Parathyroid adenoma (tissue), 2 donors: Measurements from ENCODE around the gene SLC25A31.

Experiments
- H2AFZ ChIP-seq: fragments of 300-600 bp; sonication (generic); one replicate; pipeline ENCODE4 v1.7.0; 2017; ENCODE audit warnings: antibody characterized with exemption, mild to moderate bottlenecking
- H3K27ac ChIP-seq: fragments of 300-600 bp; sonication (generic); one replicate; pipeline ENCODE4 v1.7.0; 2017
- H3K27me3 ChIP-seq: fragments of 300-600 bp; sonication (generic); one replicate; pipeline ENCODE4 v1.7.0; 2017; ENCODE audit warnings: low read length; ENCODE audit not compliant: control insufficient read depth, insufficient read depth
- H3K36me3 ChIP-seq: fragments of 300-600 bp; sonication (generic); one replicate; pipeline ENCODE4 v1.7.0; 2017; ENCODE audit warnings: low read length; ENCODE audit not compliant: control insufficient read depth, insufficient read depth
- H3K4me1 ChIP-seq: fragments of 300-600 bp; sonication (generic); one replicate; pipeline ENCODE4 v1.7.0; 2017; ENCODE audit warnings: control low read depth
- H3K4me2 ChIP-seq: fragments of 300-600 bp; sonication (generic); one replicate; pipeline ENCODE4 v1.7.0; 2017; ENCODE audit warnings: low read length
- H3K4me3 ChIP-seq: fragments of 300-600 bp; sonication (generic); one replicate; pipeline ENCODE4 v1.7.0; 2017; ENCODE audit warnings: low read depth, low read length
- H3K79me2 ChIP-seq: fragments of 300-600 bp; sonication (generic); one replicate; pipeline ENCODE4 v1.7.0; 2017; ENCODE audit warnings: control low read depth
- H3K9ac ChIP-seq: fragments of 300-600 bp; sonication (generic); one replicate; pipeline ENCODE4 v1.7.0; 2017; ENCODE audit warnings: mild to moderate bottlenecking
- H3K9me3 ChIP-seq: fragments of 300-600 bp; sonication (generic); one replicate; pipeline ENCODE4 v1.7.0; 2017; ENCODE audit warnings: low read length; ENCODE audit not compliant: control insufficient read depth
- CTCF ChIP-seq: fragments of 300-600 bp; sonication (generic); IDR thresholded peaks from one replicate; pipeline ENCODE4 v1.7.0; 2017; ENCODE audit warnings: antibody characterized with exemption, mild to moderate bottlenecking
- donor health status: primary hyperparathyroidism.

The SLC25A31 gene

GRCh38 chr4:127737295-127737694, 7.1 kb downstream of the SLC25A31 start:
- Histone ChIP-seq H3K4me2 (no peak overlapping the region), H3K36me3 (no peaks in the 10 kb centered on the region), H3K27me3 (no peaks in the 10 kb centered on the region), H3K27ac (no peak overlapping the region), H3K9ac (no peak overlapping the region), H2AFZ (no peak overlapping the region), H3K79me2 (no peaks in the 10 kb centered on the region), H3K4me1 (no peaks in the 10 kb centered on the region), H3K9me3 (no peaks in the 10 kb centered on the region), H3K4me3 (no peak overlapping the region)
- TF ChIP-seq CTCF: no peak

- Histone ChIP-seq H3K4me3 (no peak overlapping the region), H3K4me2 (no peak overlapping the region), H3K79me2 (no peaks in the 10 kb centered on the region), H3K9ac (no peak overlapping the region), H3K36me3 (no peaks in the 10 kb centered on the region), H3K27me3 (no peaks in the 10 kb centered on the region), H3K4me1 (no peaks in the 10 kb centered on the region), H3K27ac (no peak overlapping the region), H2AFZ (no peak overlapping the region), H3K9me3 (no peaks in the 10 kb centered on the region)
- TF ChIP-seq CTCF: no peak
Measured at GRCh38 chr4:127741247-127741646, 11.0 kb downstream of the SLC25A31 start.

- TF ChIP-seq CTCF: no peak
- H3K4me1 ChIP-seq: no peaks in the 10 kb centered on the region
- no peak overlapping the region for H3K4me3 ChIP-seq
- H3K36me3 ChIP-seq: no peaks in the 10 kb centered on the region
- no peak overlapping the region for H3K27ac ChIP-seq
- no peak overlapping the region for H3K9ac ChIP-seq
- H3K4me2 ChIP-seq: no peak overlapping the region
- no peak overlapping the region for H2AFZ ChIP-seq
- H3K79me2 ChIP-seq: no peaks in the 10 kb centered on the region
- no peaks in the 10 kb centered on the region for H3K9me3 ChIP-seq
- no peaks in the 10 kb centered on the region for H3K27me3 ChIP-seq
Measured at GRCh38 chr4:127747883-127748282, 17.7 kb downstream of the SLC25A31 start.

- no peak overlapping the region for H3K4me2 ChIP-seq
- H3K27ac ChIP-seq: no peak overlapping the region
- no peaks in the 10 kb centered on the region for H3K27me3 ChIP-seq
- no peaks in the 10 kb centered on the region for H3K79me2 ChIP-seq
- H3K4me1 ChIP-seq: no peaks in the 10 kb centered on the region
- no peaks in the 10 kb centered on the region for H3K9me3 ChIP-seq
- no peak overlapping the region for H2AFZ ChIP-seq
- no peak for TF ChIP-seq CTCF
- no peak overlapping the region for H3K9ac ChIP-seq
- H3K4me3 ChIP-seq: no peak overlapping the region
- no peaks in the 10 kb centered on the region for H3K36me3 ChIP-seq
Measured at GRCh38 chr4:127748957-127749356, 18.8 kb downstream of the SLC25A31 start.

- no peaks in the 10 kb centered on the region for H3K4me1 ChIP-seq
- H3K9me3 ChIP-seq: no peaks in the 10 kb centered on the region
- no peak for TF ChIP-seq CTCF
- no peak overlapping the region for H3K4me2 ChIP-seq
- H3K9ac ChIP-seq: no peak overlapping the region
- H2AFZ ChIP-seq: no peak overlapping the region
- no peak overlapping the region for H3K27ac ChIP-seq
- H3K79me2 ChIP-seq: no peaks in the 10 kb centered on the region
- no peaks in the 10 kb centered on the region for H3K27me3 ChIP-seq
- H3K36me3 ChIP-seq: no peaks in the 10 kb centered on the region
- no peak overlapping the region for H3K4me3 ChIP-seq
Measured at GRCh38 chr4:127756906-127757305, 26.7 kb downstream of the SLC25A31 start.
